Coronary artery (tissue), 2 donors: Measurements from ENCODE around the gene PWWP2B.

Source experiments
- DNase-seq: peaks from one replicate; pipeline ENCODE4 v3.0.0-alpha.2; 2017; ENCODE audit warnings: low spot score
- H3K27ac ChIP-seq, 2 donors: fragments of 200-600 bp; sonication (generic); one replicate each; pipeline ENCODE4 v1.5.1; 2016 to 2019
- H3K4me3 ChIP-seq: fragments of 200-600 bp; sonication (generic); 2 replicates; pipeline ENCODE4 v1.5.1; 2016; ENCODE audit warnings: mild to moderate bottlenecking, moderate library complexity
- TF ChIP-seq, protein P1 (sequence below): fragments of 200-600 bp; sonication (generic); IDR thresholded peaks from one replicate; pipeline ENCODE4 v1.5.1; 2019; ENCODE audit warnings: antibody characterized with exemption

PWWP2B gene

DNA sequence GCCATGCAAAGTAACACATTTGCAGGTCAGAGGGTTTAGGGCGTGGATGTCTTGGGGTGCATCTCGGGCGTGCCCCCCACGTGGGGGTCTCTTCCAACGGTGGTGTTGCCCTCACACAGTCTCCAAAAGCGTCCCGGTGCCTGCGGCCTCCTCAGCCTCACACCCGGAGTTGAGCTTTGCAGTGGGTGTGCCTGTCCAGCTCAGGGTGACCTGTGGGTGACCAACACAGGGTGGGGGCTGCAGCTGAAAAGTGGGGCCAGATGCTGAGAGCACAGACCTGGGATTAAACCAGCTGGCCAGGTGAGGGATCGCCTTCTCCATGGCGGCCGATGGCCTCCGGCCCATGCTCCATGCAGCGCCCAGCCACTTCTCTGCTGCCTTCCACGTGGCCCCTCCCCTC is 63.1 kb downstream of the PWWP2B start:
- Histone ChIP-seq H3K4me3 (no peak overlapping the region), H3K27ac (no peak overlapping the region)
- no peak for DNase-seq
- TF ChIP-seq, protein P1, sequence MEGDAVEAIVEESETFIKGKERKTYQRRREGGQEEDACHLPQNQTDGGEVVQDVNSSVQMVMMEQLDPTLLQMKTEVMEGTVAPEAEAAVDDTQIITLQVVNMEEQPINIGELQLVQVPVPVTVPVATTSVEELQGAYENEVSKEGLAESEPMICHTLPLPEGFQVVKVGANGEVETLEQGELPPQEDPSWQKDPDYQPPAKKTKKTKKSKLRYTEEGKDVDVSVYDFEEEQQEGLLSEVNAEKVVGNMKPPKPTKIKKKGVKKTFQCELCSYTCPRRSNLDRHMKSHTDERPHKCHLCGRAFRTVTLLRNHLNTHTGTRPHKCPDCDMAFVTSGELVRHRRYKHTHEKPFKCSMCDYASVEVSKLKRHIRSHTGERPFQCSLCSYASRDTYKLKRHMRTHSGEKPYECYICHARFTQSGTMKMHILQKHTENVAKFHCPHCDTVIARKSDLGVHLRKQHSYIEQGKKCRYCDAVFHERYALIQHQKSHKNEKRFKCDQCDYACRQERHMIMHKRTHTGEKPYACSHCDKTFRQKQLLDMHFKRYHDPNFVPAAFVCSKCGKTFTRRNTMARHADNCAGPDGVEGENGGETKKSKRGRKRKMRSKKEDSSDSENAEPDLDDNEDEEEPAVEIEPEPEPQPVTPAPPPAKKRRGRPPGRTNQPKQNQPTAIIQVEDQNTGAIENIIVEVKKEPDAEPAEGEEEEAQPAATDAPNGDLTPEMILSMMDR = no peak

- Histone ChIP-seq H3K27ac (no peak overlapping the region), H3K4me3 (no peak overlapping the region)
- no peak for DNase-seq
- TF ChIP-seq, protein P1 = no peak
These were observed 63.7 kb downstream of the PWWP2B start for GRCh38 chr10:132460691-132461090.

DNA sequence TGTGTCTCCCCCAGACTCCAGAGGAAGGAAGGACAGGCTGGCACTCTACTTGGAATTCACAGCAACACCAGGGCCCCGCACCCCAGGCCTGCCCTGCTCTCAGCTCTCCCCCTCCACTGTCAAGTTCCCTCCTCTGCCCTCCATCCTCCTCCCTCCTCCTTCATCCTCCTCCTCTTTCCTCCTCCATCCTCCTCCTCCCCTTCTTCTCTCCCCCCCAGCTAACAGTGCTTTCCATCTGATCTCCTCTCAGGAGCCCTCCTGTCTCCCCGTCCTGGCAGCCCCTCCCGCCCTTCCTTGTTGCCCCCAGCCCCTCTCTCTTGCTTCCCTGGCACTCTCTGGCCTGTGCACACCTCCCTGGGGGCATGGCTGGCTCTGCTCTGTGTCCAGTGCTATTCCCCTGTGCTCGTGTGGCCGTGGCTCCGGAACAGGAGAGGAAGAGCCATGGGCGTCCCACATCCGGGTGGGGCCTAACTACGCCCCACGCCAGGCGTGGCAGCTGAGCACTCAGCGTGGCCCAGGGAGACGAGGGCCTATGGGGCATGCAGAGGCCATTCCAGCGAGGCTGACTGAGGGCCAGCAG is 64.2 kb downstream of the PWWP2B start:
- DNase-seq = no peak
- H3K27ac ChIP-seq = no peak overlapping the region
- TF ChIP-seq, protein P1 = no peak
- no peak overlapping the region for H3K4me3 ChIP-seq

DNA sequence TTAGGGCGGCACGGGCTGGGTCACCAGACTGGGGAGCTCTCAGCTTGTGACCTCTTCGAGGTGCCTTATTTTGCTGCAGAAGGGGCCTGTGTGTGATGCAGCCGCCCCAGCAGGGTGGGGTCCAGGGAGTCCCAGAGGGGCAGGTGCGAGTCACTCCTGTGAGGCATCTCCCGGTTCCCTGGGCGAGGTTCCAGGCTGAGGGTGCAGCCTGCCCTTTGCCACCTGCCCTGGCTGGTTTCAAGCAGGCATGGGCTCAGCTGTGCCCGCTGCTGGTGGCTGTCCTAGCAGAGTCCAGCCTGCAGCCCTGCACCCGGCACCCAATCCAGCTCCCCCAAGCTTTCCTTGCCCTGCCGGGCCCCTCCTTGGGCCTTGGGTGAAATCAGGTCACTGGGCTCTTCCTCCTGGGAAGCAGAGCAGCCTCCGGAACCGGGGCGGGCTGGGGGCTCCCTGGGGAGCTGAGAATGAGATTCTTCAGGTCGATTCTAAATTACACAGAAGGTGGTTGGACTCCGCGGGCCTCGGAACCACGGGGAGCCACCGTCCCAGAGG is 64.8 kb downstream of the PWWP2B start:
- DNase-seq = no peak
- TF ChIP-seq, protein P1 = no peak
- Histone ChIP-seq H3K4me3 (no peak overlapping the region), H3K27ac (no peak overlapping the region)

GRCh38 chr10:132462463-132463332 is 65.7 kb downstream of the PWWP2B start:
- H3K4me3 ChIP-seq = no peak overlapping the region
- TF ChIP-seq, protein P1 = no peak
- no peak for DNase-seq
- peak overlapping the region; percentile 96 to 99 for H3K27ac ChIP-seq

- peak overlapping the region; percentile 45 for H3K4me3 ChIP-seq
- DNase-seq = no peak
- TF ChIP-seq, protein P1 = no peak
- H3K27ac ChIP-seq = peak overlapping the region; percentile 96 to 99
These were observed 66.6 kb downstream of the PWWP2B start for GRCh38 chr10:132463333-132464255.
